Tibial artery (tissue), 4 donors: ENCODE measurements around the gene PLVAP.

Experiments used
- DNase-seq, 2 donors: peaks; one replicate each; pipeline ENCODE4 v3.0.0-alpha.2; 2019
- H3K27ac ChIP-seq, 2 donors: fragments of 200-600 bp; sonication (generic) in 1 of 2; 1 replicate in 1 of 2; 2 replicates in 1 of 2; pipeline ENCODE4 v1.5.1; 2018 to 2019; ENCODE audit warnings: mild to moderate bottlenecking in 1 of 2
- H3K27me3 ChIP-seq, 2 donors: fragments of 200-600 bp; sonication (generic) in 1 of 2; one replicate each; pipeline versions ENCODE4 v1.5.1 to v1.6.0; 2016 to 2019
- H3K36me3 ChIP-seq, 3 donors: fragments of 200-600 bp; sonication (generic) in 2 of 3; one replicate each; pipeline ENCODE4 v1.5.1; 2016 to 2019; ENCODE audit warnings: mild to moderate bottlenecking in 2 of 3
- H3K4me1 ChIP-seq, 4 donors: fragments of 200-600 bp; sonication (generic) in 2 of 4; 1 replicate in 3 of 4; 2 replicates in 1 of 4; pipeline ENCODE4 v1.5.1; 2016 to 2019
- H3K4me3 ChIP-seq, 2 donors: fragments of 200-600 bp; sonication (generic) in 1 of 2; 1 replicate in 1 of 2; 2 replicates in 1 of 2; pipeline ENCODE4 v1.5.1; 2018 to 2019; ENCODE audit warnings: mild to moderate bottlenecking in 2 of 2
- H3K9me3 ChIP-seq, 3 donors: fragments of 200-600 bp; sonication (generic) in 1 of 3; one replicate each; pipeline ENCODE4 v1.5.1; 2016 to 2019
- CTCF ChIP-seq, 2 experiments: fragments of 200-600 bp in 1 of 2; fragments of 450-650 bp in 1 of 2; IDR thresholded peaks; one replicate each; pipeline ENCODE4 v1.5.1; 2017 to 2019; ENCODE audit warnings: antibody characterized with exemption in 2 of 2, mild to moderate bottlenecking in 1 of 2, moderate library complexity in 1 of 2
- intact Hi-C: fragments of 100-400 bp; cut with DNase I; formaldehyde crosslinking; loops from one replicate; pipeline ENCODE4 v1.15.0; 2023; ENCODE audit warnings: low total_unique reads

The PLVAP gene

GRCh38 chr19:17331045-17331558 lies 46.0 kb downstream of the PLVAP start:
- Histone ChIP-seq H3K9me3 (no peaks in the 10 kb centered on the region), H3K27ac (no peak overlapping the region), H3K27me3 (no peaks in the 10 kb centered on the region), H3K36me3 (peaks cover 0 to 14% (median 0%) of the 10 kb centered on the region in 3 donors), H3K4me1 (peaks cover 0 to 62% (median 37%) of the 10 kb centered on the region in 4 donors), H3K4me3 (no peak overlapping the region)
- DNase-seq, result no peak
- TF ChIP-seq CTCF (IDR thresholded peaks at IDR 0.05), result no peak
- intact Hi-C loops, result no loop called here

- no peak for TF ChIP-seq CTCF (IDR thresholded peaks at IDR 0.05)
- H3K27ac ChIP-seq, result no peak overlapping the region
- no peak for DNase-seq
- intact Hi-C loops, result no loop called here
- no peaks in the 10 kb centered on the region for H3K27me3 ChIP-seq
- H3K4me1 ChIP-seq, result peaks cover 0 to 63% (median 38%) of the 10 kb centered on the region in 4 donors
- peaks cover 0 to 14% (median 0%) of the 10 kb centered on the region in 3 donors for H3K36me3 ChIP-seq
- no peak overlapping the region for H3K4me3 ChIP-seq
- H3K9me3 ChIP-seq, result no peaks in the 10 kb centered on the region
Measured at GRCh38 chr19:17330262-17331044, 46.7 kb downstream of the PLVAP start.

GRCh38 chr19:17329366-17330261 lies 47.5 kb downstream of the PLVAP start:
- no peak for DNase-seq
- TF ChIP-seq CTCF (IDR thresholded peaks at IDR 0.05), result no peak
- Histone ChIP-seq H3K4me1 (peaks cover 0 to 64% (median 42%) of the 10 kb centered on the region in 4 donors), H3K27me3 (no peaks in the 10 kb centered on the region), H3K9me3 (no peaks in the 10 kb centered on the region), H3K4me3 (no peak overlapping the region), H3K27ac (no peak overlapping the region), H3K36me3 (peaks cover 0 to 18% (median 0%) of the 10 kb centered on the region in 3 donors)
- intact Hi-C loops, result loop anchor here (1.0 kb wide), 1 partner anchor 23 kb away; no protein-coding TSS in a partner anchor

- intact Hi-C loops, result loop anchor here (1.0 kb wide), 1 partner anchor 22 kb away; no protein-coding TSS in a partner anchor
- Histone ChIP-seq H3K4me1 (peaks cover 0 to 66% (median 46%) of the 10 kb centered on the region in 4 donors), H3K36me3 (peaks cover 0 to 18% (median 0%) of the 10 kb centered on the region in 3 donors), H3K4me3 (peak overlapping the region in 1 of 2 donors; percentile 1), H3K9me3 (no peaks in the 10 kb centered on the region), H3K27ac (peak overlapping the region in 1 of 2 donors; percentile 49), H3K27me3 (no peaks in the 10 kb centered on the region)
- TF ChIP-seq CTCF (IDR thresholded peaks at IDR 0.05), result no peak
- DNase-seq, result no peak
Measured at GRCh38 chr19:17328517-17329365, 48.4 kb downstream of the PLVAP start.
